HL-60 (cell line): ENCODE results near the gene SERPINB13.

ENCODE experiments used
- DNase-seq, 2 experiments: peaks; one replicate each; pipeline ENCODE4 v3.0.0-alpha.2; 2010 to 2020; ENCODE audit warnings: low read depth in 1 of 2, low spot score in 1 of 2
- H3K27ac ChIP-seq: fragments of 250-450 bp; sonication (Bioruptor Pico); replicated peaks from 2 replicates; pipeline ENCODE4 v1.5.1; 2020; ENCODE audit warnings: mild to moderate bottlenecking, moderate library complexity
- H3K27me3 ChIP-seq: fragments of 250-450 bp; sonication (Bioruptor Pico); 2 replicates; pipeline ENCODE4 v1.5.1; 2021; ENCODE audit warnings: mild to moderate bottlenecking, moderate library complexity; ENCODE audit not compliant: insufficient read depth, poor library complexity, severe bottlenecking
- H3K4me3 ChIP-seq: replicated peaks from 2 replicates; pipeline ENCODE4 v1.5.1; 2011; ENCODE audit warnings: mild to moderate bottlenecking, control low read depth, low read length; ENCODE audit not compliant: insufficient read depth
- CTCF ChIP-seq: IDR thresholded peaks from one replicate; pipeline ENCODE4 v1.5.1; 2011; ENCODE audit warnings: low read length, control low read depth, inconsistent platforms; ENCODE audit not compliant: insufficient read depth
- GABPA ChIP-seq: IDR thresholded peaks from 2 replicates; pipeline ENCODE4 v1.6.1; 2012; ENCODE audit warnings: low read depth
- POLR2AphosphoS5 ChIP-seq: IDR thresholded peaks from 2 replicates; pipeline ENCODE4 v1.6.1; 2012; ENCODE audit warnings: low read depth
- REST ChIP-seq: IDR thresholded peaks from 2 replicates; pipeline ENCODE4 v1.6.1; 2012; ENCODE audit warnings: low read depth; ENCODE audit not compliant: insufficient replicate concordance
- SPI1 ChIP-seq: IDR thresholded peaks from 2 replicates; pipeline ENCODE4 v1.6.1; 2012; ENCODE audit warnings: low read depth, mild to moderate bottlenecking, borderline replicate concordance

Gene SERPINB13

DNA sequence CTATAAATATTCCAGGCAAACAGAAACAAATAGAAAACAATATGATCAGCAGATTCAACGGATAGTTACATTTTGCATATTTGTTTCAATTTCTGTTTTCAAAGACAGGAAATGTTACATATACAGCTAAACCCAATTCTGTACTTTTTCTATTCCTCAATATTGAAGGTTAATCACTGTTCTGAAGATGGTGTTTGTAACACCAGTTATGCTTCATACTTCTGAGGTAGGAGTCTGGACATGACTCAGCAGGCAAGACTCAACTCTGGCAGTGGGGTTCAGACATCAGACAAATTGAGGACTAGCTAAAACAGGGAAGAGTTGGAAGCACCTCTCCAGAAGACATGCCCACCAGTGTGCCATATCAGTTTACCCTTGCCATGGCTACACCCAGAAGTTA, 16.6 kb downstream of the SERPINB13 start:
- Histone ChIP-seq H3K4me3 (no peak overlapping the region), H3K27me3 (no peaks in the 10 kb centered on the region), H3K27ac (no peak overlapping the region)
- DNase-seq, result no peak
- TF ChIP-seq POLR2AphosphoS5, result no peak
- TF ChIP-seq SPI1, result no peak
- no peak for TF ChIP-seq CTCF
- no peak for TF ChIP-seq GABPA
- no peak for TF ChIP-seq REST

- H3K4me3 ChIP-seq, result no peak overlapping the region
- no peak for DNase-seq
- TF ChIP-seq SPI1, result no peak
- TF ChIP-seq CTCF, result no peak
- TF ChIP-seq REST, result no peak
- TF ChIP-seq POLR2AphosphoS5, result no peak
- no peak for TF ChIP-seq GABPA
- H3K27ac ChIP-seq, result no peak overlapping the region
- no peaks in the 10 kb centered on the region for H3K27me3 ChIP-seq
These were observed 17.8 kb downstream of the SERPINB13 start for GRCh38 chr18:63604791-63605567.

GRCh38 chr18:63606526-63606925, 19.4 kb downstream of the SERPINB13 start:
- DNase-seq, result no peak
- TF ChIP-seq CTCF (no peak), POLR2AphosphoS5 (no peak), GABPA (no peak), REST (no peak), SPI1 (no peak)
- Histone ChIP-seq H3K27me3 (no peaks in the 10 kb centered on the region), H3K4me3 (no peak overlapping the region), H3K27ac (no peak overlapping the region)
